T1000 (cell line): ENCODE data around the gene FBXO34.
"Not testable (repeated sequence)": the region's sequence is repeated elsewhere in the genome, so short reads cannot be mapped to it uniquely, and the experiment has no call there.

Experiments
- DNase-seq: peaks from one replicate; lab custom pipeline; 2025; ENCODE audit warnings: mixed read lengths; lab: John Stamatoyannopoulos, UW

Gene FBXO34

DNA sequence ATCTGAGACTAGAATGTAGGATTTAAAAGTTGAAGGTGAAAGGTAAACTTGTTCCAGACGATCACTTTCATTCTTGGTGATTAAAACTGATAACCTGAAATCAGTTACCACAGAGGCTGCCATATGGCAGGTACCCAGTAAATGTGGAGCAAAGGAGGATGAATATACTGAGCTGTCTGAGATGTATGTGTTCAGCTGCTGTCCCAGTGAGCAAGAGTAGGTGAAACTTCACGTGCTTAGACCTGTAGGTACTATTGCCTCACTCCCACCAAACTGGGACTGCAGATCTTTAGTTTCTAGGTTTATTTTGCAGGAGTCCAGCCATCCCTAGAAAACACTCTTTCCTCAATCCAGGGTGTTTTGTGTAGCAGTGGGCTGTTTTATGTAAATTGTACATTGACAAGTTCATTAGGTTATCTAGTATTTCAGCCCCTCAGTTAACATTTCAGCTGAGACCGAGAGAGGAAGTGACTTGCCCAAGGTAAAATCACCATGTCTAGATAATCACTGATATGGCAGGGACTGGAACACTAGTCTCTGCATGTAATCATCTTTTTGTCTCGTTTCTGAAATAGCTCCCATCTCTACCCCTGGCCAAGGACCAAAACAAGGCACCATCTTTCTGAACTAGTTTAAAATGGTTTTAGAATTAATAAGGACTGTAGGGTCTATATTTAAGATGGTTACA, 77.7 kb downstream of the FBXO34 start:
- DNase-seq: no peak

DNA sequence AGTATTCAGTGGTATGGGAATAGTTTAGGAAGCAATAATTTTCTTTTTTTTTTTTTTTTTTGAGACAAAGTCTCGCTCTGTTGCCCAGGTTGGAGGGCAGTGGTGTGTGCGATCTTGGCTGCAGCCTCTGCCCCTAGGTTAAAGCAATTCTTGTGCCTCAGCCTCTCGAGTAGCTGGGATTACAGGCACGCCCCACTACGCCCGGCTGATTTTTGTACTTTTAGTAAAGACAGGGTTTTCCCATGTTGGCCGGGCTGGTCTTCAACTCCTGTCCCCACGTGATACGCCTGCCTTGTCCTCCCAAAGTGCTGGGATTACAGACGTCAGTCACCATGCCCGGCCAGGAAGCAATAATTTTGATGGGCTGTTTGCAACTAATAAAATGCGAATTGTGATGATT, 78.3 kb downstream of the FBXO34 start:
- no peak for DNase-seq

DNA sequence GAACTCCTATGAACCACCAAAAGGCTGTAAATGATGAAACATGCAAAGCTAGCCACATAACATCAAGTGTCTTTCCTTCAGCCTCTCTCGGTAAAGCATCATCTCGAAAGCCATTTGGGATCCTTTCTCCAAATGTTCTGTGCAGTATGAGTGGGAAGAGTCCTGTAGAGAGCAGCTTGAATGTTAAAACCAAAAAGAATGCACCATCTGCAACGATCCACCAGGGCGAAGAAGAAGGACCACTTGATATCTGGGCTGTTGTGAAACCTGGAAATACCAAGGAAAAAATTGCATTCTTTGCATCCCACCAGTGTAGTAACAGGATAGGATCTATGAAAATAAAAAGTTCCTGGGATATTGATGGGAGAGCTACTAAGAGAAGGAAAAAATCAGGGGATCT, 79.2 kb downstream of the FBXO34 start:
- no peak for DNase-seq

DNA sequence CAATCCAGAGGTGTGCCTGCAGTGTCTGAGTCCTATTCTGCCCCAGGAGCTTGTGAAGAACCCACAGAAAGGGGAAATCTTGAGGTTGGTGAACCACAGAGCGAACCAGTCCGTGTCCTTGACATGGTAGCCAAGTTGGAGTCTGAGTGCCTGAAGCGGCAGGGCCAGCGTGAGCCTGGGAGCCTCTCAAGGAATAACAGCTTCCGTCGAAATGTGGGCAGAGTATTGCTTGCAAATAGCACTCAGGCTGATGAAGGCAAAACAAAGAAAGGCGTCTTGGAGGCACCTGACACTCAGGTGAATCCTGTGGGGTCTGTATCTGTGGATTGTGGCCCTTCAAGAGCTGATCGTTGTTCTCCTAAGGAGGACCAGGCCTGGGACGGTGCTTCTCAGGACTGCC, 79.9 kb downstream of the FBXO34 start:
- DNase-seq: no peak

DNA sequence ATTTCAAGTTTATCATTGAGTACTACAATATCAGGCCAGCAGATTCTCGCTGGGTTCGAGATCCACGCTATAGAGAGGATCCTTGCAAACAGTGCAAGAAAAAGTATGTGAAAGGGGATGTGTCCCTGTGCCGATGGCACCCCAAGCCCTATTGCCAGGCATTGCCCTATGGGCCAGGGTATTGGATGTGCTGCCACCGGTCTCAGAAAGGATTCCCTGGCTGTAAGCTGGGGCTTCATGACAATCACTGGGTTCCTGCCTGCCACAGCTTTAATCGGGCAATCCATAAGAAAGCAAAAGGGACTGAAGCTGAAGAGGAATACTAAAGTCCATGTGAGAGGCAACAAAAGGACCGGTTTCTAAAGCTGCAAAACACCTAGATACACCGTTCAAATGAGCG, 81.0 kb downstream of the FBXO34 start:
- DNase-seq: no peak

DNA sequence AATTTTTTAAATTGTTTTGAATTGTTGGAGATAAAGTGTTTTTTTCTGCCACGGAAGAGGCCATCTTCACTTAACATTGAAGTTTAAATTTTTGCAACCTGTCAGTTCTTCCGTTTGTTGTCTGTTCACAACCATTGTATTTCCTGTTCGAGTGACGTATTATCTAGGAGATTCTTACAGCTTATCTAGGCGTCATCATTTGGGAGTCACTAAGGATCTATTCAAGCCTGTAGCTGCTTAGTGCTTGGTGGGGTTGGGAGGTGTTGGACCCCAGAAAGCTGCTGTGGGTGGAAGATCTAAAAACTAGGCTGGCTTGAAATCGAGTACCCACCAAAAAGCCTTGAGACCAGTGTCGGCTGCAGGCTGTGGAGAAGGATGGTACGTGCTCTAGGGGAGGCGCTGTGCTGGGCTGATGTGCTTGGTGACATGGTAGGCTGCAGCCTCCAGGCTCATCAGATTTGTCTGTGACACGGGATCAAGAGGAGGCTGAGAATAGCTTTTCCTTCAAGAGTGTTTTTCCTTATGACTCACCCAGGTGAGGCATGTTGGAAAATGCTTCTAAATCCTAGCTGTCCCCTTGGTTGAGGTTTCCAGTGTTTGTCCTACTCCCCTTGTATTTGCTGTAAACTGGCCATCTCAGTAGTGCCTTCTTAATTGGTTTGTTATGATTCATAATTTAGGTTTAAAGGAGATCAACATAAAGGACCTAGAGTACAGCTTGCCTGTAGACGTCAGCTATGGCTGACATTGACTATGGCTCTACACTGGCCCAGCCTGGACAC, 82.7 kb downstream of the FBXO34 start:
- DNase-seq: no peak

DNA sequence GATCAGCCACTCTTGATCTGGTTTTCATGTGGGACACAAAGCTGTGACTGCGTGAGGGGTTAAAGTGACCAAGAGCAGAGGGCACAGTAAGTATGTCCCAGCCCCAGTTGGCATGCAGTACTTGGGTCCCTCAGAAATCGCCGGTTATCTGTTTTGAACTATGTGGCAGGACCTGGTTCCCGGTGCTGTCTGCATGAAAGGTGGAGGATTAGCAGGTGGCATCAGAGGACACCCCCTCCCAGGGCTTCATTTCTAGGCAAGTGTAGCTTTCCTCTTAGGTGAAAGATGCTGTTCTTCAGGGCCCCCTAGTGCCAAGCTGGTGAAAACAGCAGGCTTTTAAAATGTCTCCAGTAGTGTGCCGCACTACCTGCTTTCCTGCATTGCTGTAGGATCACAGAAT, 83.3 kb downstream of the FBXO34 start:
- DNase-seq: no peak

DNA sequence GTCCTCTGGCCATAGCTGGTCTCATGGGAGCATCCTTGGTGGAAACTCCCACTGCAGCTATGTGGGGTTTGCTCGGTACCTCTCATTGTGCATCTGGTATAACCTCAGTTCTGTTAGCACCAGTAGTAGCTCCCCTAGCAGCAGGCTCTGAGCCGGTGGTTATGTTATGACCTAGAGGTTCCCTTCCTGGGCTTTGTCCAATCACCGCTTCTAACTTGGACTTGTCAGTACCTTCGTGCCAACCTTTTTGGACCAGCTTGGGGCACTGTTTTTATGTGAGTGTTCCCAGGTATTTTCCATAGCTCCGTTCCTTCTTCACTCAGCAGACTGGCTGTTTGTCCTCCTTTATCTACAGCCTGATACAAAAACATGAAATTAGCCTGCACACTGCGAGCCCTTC, 84.7 kb downstream of the FBXO34 start:
- DNase-seq: no peak

DNA sequence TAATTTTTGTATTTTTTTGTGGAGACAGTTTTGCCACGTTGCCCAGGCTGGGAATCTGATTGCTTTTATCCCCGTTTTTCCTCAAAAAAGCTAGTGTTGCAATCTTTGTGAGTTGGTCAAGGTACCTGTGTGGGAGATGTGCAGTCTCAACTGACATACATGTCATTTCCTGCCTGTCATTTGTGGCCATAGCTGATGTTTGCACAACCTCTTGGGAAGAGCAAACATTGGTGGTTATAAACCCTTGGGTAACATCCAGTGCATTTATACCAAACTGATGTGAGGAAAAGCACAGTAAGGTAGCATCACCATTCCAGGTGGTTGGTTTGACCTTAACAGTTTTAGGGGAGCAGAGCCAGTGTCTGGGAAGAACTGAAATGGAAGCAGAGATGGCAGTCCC, 85.7 kb downstream of the FBXO34 start:
- no peak for DNase-seq

DNA sequence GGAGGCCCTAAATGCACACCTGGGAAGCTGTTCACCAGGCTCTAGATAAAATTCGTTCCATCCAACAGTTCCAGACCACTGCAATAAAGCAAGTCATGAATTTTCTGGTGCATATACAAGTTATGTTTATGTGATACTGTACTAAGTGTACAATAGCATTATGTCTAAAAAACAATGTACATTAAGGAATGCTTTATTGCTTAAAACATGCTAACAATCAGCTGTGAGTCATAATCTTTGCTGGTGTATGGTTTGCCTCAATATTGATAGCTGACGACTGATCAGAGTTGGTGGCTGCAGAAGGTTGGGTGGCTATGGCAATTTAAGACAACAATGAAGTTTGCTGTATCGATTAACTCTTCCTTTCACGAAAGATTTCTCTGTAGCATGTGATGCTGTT, 88.1 kb downstream of the FBXO34 start:
- DNase-seq: no peak

DNA sequence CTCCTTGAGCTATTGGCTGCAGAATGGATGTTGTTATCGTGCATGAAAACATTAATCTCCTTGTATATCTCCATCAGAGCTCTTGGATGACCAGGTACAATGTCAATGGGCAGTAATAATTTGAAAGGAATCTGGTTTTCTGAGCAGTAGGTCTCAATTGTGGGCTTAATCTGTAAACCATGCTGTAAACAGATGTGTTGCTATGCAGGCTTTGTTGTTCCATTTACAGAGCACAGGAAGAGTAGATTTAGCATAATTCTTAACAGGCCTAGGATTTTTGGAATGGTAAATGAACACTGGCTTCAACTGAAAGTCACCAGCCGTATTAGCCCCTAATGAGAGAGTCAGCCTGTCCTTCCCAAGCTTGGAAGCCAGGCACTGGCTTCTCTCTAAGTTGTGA, 90.0 kb downstream of the FBXO34 start:
- DNase-seq: no peak

DNA sequence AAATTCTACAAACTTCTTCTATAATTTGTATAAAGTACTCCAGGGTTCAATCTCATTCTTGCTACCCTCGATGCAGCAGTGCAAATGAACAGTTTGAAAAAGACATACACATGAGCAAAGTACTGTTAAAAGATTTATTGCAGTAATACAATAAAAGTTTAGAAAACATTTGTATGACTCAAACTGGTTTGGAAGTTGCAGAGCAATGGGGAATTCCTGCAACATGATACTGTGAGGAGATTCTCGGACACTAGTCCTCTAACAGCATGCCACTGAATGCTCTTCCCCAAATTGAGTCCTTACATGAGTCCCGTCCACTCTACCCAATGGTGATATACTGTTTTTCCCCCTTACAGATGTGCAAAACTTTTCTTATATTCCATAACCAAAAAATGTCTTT, 95.0 kb downstream of the FBXO34 start:
- no peak for DNase-seq

DNA sequence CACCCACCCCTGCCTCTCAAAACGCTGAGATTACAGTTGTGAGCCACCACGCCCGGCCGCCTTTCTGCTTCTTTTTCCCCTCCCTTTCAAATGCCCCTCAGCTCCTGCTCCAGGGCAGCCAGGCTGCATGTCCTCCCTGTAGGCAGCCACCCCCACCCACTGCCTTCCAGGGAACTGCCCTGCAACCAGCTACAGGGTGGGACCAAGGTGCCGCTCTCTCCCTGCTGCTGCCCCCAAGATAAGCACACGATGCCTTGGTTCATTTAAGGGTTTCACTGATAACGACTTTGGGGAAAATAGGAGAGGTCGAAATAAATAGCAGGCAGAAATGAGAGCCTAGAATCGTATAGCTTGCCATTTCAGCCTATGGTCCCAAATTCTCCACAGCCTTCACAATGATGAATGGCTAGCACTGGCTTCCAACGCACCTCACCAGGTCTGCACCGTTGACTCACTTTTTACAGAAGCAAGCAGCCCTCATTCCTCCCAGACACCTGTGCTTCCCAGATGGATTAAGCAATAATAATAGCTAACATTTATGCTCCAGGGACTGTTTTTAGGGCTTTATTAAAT, 99.7 kb downstream of the FBXO34 start:
- DNase-seq: no peak

DNA sequence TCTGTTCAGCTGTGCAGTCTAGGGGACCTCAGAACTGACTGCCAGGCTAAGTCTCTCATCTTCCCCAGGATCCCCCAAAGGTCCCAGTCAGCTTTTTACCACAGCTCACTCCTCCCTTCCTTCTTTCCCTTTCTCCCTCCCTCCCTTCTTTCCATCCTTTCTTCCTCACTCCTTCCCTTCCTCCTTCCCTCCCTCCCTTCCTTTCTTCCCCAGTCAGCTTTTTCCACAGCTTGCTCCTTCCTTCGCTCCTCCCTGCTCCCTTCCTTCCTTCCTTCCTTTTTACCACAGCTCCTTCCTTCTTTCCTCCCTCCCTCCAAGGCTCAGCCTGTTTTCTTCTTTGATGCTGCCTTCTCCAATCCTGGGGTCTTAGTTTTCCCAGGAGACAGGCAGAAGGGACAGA, 101.2 kb downstream of the FBXO34 start:
- DNase-seq: no peak

DNA sequence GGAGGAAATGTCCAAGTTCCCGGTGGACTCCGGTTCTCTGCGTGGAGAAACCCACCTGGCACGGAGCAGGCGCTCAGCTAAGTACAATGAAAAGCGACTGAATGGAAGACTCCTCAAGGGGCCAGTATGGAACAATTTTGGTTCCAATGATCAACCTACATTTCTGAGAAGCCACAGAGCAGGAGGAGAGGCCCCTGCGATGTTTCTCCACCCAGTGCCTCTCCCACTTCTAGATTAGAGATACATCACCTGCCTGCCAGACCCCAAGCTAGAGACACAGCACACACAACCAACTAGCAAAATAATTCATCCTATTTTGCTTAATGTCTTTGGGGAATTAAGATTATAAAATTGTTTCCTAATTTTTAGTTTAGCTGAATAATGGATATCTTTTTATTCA, 101.6 kb downstream of the FBXO34 start:
- DNase-seq: no peak

DNA sequence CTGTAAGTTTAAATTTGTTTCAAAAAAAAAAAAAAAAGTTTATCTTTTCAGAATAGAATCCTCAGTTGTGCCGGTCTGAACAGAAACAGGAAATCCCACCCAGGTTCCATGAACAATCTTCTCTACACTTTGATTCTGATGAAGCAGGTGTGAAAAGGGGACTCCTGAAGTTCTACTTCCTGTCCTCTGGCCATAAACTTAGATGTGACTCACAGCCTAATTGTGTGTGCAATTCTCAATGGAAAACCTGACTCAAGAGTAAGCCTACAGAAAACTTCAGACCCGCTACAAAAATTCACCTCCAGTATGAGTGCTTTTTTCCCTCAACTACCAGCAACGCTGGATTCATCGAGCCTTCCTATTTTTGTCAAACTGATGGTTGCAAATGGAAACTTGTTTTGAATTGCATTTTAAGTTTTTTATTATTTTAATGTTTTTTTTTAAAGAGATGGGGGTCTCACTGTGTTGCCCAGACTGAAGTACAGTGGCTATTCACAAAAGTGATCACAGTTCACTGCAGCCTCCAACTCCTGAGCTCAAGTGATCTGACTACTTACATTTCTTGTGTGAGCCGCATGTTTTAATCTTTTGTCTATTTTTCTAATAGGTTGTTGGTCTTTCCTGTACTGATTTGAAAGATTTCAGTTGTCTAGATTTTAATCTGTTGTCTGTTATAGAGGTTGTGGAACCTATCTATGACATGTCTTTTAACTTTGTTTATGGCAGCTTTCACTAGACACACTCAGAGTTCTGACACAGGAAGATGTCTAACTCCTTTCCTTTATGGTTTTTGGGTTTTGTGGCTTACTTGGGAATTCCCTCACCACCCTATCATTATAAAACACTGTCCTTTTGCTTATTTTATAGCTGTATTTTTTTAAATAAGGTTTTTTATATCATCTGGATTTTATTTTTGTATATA, 102.8 kb downstream of the FBXO34 start:
- peak; percentile 24 for DNase-seq

DNA sequence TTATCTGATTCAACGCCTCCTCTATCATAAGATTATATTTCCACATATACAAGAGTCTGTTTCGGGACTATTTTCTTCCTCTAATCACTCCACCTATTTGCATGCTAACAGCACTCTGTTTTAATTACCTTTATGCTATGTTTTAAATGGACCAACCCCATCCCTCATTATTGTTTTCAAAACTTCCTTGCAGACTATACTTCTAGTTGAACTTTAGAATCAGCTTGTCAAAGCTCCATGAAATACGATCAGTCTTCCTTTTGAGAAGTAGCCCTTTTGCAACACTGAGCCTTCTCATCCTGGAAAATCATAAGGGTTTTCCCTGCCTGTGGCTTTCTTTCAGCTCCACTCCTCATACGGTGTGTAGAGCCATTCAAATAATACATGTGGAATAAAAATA, 103.5 kb downstream of the FBXO34 start:
- DNase-seq: no peak

DNA sequence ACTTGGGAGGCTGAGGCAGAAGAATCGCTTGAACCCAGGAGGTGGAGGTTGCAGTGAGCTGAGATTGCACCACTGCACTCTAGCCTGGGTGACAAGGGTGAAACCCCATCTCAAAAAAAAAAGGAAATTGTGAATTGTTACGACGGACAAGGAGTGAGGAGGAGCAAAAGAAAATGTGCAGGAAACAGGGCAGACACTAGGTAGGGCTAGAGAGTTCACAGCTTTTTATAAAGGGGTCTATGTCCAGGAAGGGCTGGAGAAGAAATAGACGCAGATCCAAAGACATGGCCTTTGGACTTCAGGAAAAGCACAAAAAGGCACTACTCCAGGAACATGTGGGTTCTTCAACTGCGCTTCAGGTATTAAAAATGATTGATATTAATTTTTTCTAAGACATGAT, 106.0 kb downstream of the FBXO34 start:
- DNase-seq: no peak

DNA sequence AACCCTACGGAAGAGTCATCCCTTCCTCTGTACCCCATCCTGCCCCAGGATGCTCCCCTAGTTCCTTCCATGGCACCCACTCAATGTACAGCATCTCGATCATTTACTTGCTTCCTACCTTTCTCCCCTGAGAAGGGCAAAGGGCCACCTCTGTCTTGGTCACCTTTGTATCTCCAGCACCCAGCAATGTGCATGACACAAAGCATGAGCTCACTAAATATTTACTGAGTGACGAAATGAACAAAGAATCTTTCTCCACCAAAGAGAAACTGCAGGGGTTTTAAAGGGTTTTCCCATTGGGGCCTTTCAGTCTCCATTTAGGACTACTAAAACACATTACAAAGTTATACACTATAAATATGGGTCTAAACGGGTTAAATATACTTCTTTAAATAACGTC, 109.8 kb downstream of the FBXO34 start:
- no peak for DNase-seq

DNA sequence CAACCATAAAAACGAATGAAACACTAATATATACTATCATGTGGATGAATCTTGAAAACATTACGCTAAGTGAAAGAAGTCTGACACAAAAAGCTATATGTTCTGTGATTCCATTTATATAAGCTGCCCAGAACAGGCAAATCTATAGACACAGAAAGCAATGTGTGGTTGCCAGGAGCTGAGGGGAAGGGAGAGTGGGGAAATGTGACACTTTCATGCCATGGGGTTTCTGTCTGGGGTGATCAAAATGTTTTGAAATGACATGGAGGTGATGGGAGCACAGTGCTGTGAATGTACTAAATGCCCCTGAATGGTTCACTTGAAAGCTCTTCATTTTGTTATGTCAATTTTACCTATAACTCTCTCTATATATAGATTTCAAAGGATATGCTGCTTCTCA, 110.3 kb downstream of the FBXO34 start:
- DNase-seq: no peak

DNA sequence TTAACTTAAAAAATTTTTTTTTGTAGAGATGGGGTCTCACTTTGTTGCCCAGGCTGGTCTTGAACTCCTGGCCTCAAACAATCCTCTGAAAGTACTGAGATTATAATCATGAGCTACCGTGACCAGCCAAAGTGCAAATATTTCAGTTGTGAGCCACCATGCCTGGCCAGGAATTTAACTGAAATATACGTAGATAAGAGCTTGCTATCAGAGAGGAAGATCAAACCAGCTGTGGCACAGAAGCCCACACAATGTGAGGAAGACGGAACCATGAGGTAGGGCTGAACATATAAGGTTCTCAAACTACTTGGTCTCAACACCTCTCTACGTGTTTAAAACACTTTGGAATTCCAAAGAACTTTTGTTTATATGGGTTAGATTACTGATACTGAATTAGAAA, 111.3 kb downstream of the FBXO34 start:
- DNase-seq: no peak

DNA sequence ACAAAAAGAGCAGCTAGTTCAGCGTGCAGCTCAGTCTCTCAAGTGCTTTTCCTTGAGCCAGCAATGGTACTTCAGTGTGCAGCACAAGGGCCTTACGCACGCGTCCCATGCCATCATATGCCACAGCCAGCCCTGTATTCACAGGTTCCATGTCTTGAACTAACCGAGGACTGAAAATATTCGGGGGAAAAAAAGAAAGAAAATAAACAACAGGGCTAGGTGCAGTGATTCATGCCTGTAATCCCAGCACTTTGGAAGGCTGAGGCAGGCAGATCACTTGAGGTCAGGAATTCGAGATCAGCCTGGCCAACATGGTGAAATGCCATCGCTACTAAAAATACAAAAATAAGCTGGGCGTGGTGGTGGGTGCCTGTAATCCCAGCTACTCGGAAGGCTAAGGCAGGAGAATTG, 111.8 kb downstream of the FBXO34 start:
- DNase-seq: not testable (repeated sequence)
